GM21825 (cell line): ENCODE measurements around the gene MKRN2.
"Not testable (repeated sequence)": the region's sequence is repeated elsewhere in the genome, so short reads cannot be mapped to it uniquely, and the experiment has no call there.

Experiments used
- ATAC-seq: cut with Tn5 transposase; IDR thresholded peaks from one replicate; pipeline ENCODE4 v1.9.1; 2021; ENCODE audit warnings: mild to moderate bottlenecking, moderate library complexity; ENCODE audit not compliant: unreplicated experiment

MKRN2 gene

DNA sequence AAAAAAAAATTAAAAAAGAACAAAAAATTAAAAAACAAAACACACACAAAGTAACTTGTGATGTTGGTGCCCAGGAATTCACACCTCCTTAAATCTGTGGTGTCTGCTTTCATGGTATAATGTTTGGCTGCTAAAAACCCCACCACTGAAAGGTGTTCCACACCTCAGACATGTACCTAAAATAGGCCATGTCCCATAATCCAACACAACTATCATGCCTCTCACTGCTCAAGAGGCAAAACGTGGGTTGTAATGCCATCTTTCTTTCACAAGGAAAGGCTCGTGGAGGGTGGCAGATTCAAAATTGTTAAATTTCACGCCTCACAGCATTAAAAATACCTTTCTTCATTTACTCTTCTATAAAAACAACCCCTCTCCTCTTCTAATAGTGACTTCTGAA is 29.5 kb downstream of the MKRN2 start:
- no peak for ATAC-seq

DNA sequence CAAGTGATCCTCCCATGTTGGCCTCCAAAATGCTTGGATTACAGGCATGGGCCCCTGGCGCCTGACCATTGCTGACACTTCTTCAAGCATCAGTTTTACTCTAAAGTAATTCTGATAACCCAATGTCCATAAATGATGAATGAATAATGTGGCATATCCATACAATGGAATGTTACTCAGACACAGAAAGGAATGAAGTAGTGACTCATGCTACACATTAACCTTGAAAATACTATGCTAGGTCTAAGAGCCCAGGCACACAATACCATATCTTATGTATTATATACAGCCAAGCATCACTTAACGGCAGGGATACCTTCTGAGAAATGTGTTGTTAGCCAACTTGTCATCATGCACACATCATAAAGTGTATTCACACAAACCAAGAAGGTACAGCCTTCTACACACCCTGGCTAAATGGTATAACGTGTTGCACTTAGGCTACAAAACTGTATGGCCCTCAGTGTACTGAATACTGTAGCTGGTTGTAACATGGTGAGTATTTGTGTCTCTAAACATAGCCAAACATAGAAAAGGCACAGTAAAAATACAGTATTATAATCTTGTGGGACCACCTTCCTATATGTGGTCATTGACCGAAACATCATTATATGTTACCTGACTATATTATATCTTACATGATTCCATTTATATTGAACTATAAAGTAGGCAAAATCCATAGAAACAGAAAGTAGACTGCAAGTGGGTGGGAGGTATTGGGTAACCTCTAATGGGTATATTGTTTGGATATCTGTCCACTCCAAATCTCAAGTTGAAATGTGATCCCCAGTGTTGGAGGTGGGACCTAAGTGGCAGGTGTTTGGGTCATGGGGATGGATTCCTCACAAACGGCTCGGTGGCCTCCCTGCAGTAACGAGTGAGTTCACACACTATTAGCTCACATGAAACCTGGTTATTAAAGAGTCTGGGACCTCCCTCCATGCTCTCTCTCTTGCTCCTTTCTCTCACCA is 31.4 kb downstream of the MKRN2 start:
- ATAC-seq = no peak

DNA sequence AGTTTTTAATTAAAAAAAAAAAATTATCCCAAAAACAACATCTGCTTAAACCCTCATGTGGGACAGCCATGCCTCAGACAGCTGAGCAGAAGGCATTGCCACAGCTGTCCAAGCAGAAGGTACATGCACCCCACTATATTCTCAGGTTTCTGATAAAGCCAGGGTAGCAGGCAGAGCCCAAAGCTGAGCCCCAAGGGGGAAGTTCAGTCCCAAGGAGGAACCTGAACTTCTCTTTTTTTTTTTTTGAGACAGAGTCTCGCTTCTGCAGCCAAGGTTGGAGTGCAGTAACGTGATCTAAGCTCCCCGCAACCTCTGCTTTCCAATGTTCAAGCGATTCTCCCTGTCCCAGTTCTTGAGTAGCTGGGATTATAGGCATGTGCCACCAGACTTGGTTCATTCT is 33.2 kb downstream of the MKRN2 start:
- ATAC-seq = no peak

DNA sequence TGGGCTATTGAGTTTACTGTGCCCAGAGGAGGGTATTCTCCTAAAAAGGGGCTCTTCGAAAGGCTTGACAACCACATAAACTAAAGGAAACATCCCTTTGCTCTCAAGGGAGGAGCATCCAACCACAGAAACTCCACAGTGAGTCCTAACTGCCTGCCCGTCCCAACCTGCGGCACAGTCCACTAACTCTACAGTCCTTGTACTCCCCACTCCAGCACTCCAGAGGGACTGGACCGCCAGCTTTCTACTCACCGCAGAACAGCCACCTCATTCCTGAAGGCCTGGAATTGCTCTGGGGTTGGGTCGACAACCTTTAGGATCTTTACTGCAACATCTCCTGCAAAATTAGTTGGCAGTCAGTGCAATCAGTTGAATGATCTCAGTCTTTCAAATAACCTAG is 34.6 kb downstream of the MKRN2 start:
- ATAC-seq = no peak

DNA sequence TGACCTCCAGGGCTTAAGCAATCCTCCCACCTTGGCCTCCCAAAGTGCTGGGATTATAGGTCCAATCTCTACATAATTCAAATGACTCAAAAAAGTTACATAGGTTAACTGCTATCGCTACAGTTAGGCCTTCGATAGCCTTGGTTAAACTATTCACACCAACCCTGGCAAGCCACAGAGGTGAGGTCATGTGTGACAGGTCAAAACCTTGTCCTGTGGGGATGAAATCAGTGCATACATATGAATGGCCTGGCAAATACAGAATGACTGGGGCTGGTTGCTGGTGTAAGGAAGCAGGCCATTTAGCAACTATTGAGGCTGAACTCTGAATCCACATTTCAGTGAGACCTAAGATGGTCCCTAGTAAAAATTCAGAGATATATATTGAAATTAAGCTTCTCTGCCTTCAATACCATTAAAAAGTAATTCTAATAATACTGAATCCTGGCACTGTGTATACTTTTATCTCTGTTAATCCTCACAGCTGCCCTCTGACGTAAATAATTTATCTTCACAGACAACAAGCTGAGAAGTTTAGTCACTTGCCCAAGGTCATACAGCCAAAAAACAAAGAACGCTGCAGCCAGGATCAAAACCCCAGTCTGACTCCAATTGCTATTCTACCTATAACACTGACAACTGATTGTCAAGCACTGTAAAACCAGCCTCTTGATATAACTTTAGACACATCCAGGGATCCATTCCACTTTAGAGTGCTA is 35.3 kb downstream of the MKRN2 start:
- no peak for ATAC-seq

GRCh38 chr3:12593473-12593872 is 36.6 kb downstream of the MKRN2 start:
- ATAC-seq = no peak

DNA sequence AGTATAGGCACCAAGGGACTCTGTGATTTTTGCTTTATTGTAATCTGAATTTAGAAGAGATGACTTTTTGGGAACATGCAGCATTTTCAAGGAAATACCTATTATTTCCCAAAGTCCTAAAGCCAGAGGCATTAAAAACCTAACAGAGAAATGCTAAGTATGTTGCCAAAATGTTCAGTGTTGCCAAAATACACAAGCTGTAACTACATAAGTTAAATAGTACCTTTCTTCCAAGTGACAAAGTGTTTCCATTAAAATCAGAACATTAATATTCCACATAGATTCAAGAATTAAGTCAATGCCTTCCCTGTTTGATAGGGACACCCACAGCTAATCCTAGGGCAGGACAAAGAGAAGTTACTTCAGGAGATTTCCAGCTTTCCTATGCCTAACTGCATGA is 42.0 kb downstream of the MKRN2 start:
- no peak for ATAC-seq

DNA sequence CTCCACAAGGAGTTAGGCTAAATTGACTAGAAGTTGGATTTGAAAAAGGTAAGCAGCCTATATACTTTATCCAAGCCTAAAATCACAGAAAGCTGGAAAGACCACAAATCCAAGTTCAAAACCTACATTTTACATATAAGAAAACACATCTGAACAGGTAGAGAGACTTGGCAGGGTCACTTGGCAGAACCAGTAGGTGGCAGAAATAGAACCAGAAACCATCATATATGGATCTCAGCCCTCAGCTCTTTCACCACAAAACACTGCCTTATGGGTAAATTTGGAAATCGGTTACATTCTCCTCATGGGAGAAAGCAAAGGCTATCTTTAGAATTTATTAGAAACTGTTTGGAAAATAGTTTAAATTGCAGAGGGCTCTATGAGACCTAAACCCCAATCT is 44.2 kb downstream of the MKRN2 start:
- no peak for ATAC-seq

DNA sequence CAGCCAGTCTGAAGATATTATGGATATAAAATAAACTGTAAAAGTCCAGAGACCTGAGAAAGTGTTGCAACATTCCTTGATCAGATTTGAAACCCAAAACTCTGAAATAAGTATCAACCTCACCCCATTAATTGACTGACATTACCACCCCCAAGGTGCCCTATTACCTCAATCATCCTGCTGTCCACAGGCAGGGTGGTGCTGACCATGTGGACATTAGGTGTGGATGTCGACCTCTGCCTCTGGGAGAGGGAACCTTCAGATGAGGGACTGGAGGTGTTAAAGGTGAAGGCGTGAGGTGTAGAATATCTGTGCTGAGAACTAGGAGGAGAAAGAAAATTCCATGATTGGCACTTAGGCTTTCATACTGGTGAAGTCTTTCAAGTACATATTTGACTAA is 47.1 kb downstream of the MKRN2 start:
- no peak for ATAC-seq

- no peak for ATAC-seq
Measured at GRCh38 chr3:12608376-12608775, 51.5 kb downstream of the MKRN2 start.

- ATAC-seq = no peak
Measured at GRCh38 chr3:12611117-12611516, 54.2 kb downstream of the MKRN2 start.

- no peak for ATAC-seq
Measured at GRCh38 chr3:12612514-12613226, 55.8 kb downstream of the MKRN2 start.

GRCh38 chr3:12613250-12613649 is 56.4 kb downstream of the MKRN2 start:
- no peak for ATAC-seq

GRCh38 chr3:12615266-12615665 is 58.4 kb downstream of the MKRN2 start:
- no peak for ATAC-seq

DNA sequence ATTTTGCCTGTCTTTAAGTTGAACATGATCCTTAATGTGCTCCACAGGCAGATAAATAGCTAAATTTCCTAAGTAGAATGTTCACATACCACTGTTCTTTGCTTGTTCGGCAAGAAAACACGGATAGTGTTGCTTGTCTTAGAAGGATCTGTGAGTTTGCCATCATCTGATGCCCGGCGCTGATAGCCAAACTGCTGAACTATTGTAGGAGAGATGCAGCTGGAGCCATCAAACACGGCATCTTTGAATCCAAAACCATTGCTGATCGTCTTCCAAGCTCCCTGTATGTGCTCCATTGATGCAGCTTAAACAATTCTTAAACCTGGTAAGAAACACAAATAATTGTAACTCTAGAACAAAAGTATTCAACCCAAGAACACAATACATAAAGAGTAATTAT is 61.5 kb downstream of the MKRN2 start:
- no peak for ATAC-seq

- no peak for ATAC-seq
Measured at GRCh38 chr3:12620305-12620704, 63.4 kb downstream of the MKRN2 start.

DNA sequence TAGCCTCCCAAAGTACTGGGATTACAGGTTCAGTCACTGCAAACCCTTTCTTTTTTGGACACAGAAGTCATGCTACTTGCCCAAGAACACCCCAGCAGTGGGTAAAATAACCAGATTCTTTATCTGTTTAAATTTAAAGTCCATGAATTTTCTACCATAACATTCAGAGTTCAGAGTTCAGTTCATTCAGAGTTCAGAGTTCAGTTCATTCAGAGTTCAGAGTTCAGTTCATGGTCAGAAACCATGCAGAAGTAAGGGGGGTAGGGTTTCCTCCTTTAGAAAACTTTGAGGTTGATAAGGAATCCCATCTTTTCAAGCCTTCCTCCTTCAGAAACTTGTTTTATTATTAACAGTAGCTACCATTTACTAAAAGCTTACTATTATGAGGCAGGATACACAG is 63.8 kb downstream of the MKRN2 start:
- ATAC-seq = no peak

DNA sequence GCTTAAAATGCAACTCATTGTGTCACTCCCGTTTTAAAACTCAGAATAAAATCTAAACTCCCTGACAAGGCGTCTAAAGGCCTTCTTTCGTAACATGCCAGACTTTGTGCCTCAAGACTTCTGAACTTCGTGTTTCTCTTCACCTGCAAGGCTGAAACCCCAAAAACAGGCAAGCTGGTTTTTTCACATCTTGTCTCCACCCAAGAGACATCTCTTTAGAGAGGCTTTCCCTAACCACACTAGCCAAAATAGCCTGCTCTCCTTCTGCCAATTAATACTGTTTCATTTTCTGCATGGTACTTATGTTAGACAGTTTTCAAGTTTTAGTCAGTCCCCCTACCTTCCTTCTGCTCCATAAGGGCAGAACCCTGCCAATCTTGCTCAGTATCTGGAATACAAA is 65.4 kb downstream of the MKRN2 start:
- ATAC-seq = no peak

GRCh38 chr3:12624056-12624455 is 67.2 kb downstream of the MKRN2 start:
- no peak for ATAC-seq

GRCh38 chr3:12624964-12625363 is 68.1 kb downstream of the MKRN2 start:
- ATAC-seq = not testable (repeated sequence)

DNA sequence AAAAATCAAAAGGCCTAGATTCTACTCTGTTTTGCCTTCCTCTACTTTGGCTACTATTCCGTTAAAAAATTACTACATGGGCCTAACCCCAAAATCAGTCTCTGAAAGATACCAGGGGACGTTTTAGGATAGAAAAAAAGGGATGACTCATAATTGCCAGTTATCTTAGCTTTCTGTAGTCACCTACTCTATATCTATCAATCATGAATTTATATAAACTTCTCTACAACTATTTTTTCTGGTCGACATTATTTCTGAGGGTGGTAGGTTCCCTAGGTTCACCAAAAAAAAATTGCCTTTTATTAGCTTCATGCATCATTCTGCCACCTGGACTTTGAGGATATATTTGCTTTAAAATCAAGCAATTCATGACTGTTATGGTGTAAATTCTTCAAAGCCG is 70.5 kb downstream of the MKRN2 start:
- ATAC-seq = no peak

DNA sequence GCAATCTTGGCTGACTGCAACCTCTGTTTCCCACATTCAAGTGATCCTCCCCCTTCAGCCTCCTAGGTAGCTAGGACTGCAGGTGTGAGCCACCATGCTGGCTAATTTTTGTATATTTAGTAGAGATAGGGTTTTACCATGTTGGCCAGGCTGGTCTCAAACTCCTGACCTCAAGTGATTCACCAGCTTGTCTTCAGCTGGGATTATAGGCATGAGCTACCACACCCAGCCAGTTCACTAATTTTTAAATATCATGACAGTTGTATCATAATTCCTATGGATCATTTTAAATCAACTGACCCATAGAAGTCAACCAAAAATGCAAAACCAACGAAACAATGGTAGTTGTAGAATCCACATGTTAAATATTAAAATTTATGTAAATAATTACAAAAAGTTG is 71.9 kb downstream of the MKRN2 start:
- no peak for ATAC-seq
